DOHH2 (cell line): ENCODE measurements around the gene DRGX.

ENCODE experiments used
- H3F3A ChIP-seq: fragments of 200-600 bp; sonication (generic), shearing (Covaris generic); 2 replicates; pipeline ENCODE4 v1.6.0; 2016; ENCODE audit warnings: antibody characterized with exemption, mild to moderate bottlenecking; ENCODE audit not compliant: control insufficient read depth, insufficient read depth
- H3K27ac ChIP-seq: fragments of 200-600 bp; sonication (generic); 2 replicates; pipeline ENCODE4 v1.5.1; 2014; ENCODE audit warnings: low read depth, mild to moderate bottlenecking, low read length, moderate library complexity
- H3K27me3 ChIP-seq: fragments of 200-600 bp; sonication (generic); 2 replicates; pipeline ENCODE4 v1.6.1; 2014; ENCODE audit warnings: mild to moderate bottlenecking, low read length, mixed read lengths; ENCODE audit not compliant: control insufficient read depth
- H3K36me3 ChIP-seq: fragments of 200-600 bp; sonication (generic); 2 replicates; pipeline ENCODE4 v1.6.1; 2014; ENCODE audit warnings: mild to moderate bottlenecking, low read length, moderate library complexity, mixed read lengths; ENCODE audit not compliant: control insufficient read depth
- H3K4me1 ChIP-seq: fragments of 200-600 bp; sonication (generic); 2 replicates; pipeline ENCODE4 v1.6.1; 2014; ENCODE audit warnings: mild to moderate bottlenecking, low read length, mixed read lengths; ENCODE audit not compliant: control insufficient read depth
- H3K4me2 ChIP-seq: fragments of 200-600 bp; sonication (generic); 2 replicates; pipeline ENCODE4 v1.6.0; 2014; ENCODE audit warnings: mild to moderate bottlenecking, low read length, moderate library complexity
- H3K4me3 ChIP-seq: fragments of 200-600 bp; sonication (generic); 2 replicates; pipeline ENCODE4 v1.5.1; 2014; ENCODE audit warnings: mild to moderate bottlenecking, low read length, mixed read lengths
- H3K79me2 ChIP-seq: fragments of 200-600 bp; sonication (generic); 2 replicates; pipeline ENCODE4 v1.6.1; 2014; ENCODE audit warnings: mild to moderate bottlenecking, low read length, mixed read lengths; ENCODE audit not compliant: control insufficient read depth
- H3K9me2 ChIP-seq: fragments of 200-600 bp; sonication (generic); replicated peaks from 2 replicates; pipeline ENCODE4 v1.6.1; 2014; ENCODE audit warnings: mild to moderate bottlenecking, low read length, mixed read lengths; ENCODE audit not compliant: control insufficient read depth
- H3K9me3 ChIP-seq: fragments of 200-600 bp; sonication (generic); 2 replicates; pipeline ENCODE4 v1.6.1; 2014; ENCODE audit warnings: antibody characterized with exemption, low read length, mixed read lengths; ENCODE audit not compliant: control insufficient read depth, insufficient read depth
- H4K20me1 ChIP-seq: fragments of 200-600 bp; sonication (generic); 2 replicates; pipeline ENCODE4 v1.6.0; 2014; ENCODE audit warnings: low read depth, mild to moderate bottlenecking, antibody characterized with exemption, low read length, moderate library complexity; ENCODE audit not compliant: control insufficient read depth, insufficient read depth
- EZH2phosphoT487 ChIP-seq: fragments of 200-600 bp; sonication (generic); IDR thresholded peaks from 2 replicates; pipeline ENCODE4 v1.6.1; 2017; ENCODE audit warnings: borderline replicate concordance, mild to moderate bottlenecking, antibody characterized with exemption, low read length, moderate library complexity, mixed read lengths
- TF ChIP-seq, protein P1 (sequence below): fragments of 200-600 bp; sonication (generic); IDR thresholded peaks from one replicate; pipeline ENCODE4 v1.5.1; 2014; ENCODE audit warnings: antibody characterized with exemption, mild to moderate bottlenecking, low read depth, low read length; ENCODE audit not compliant: poor library complexity, severe bottlenecking

Gene DRGX

DNA sequence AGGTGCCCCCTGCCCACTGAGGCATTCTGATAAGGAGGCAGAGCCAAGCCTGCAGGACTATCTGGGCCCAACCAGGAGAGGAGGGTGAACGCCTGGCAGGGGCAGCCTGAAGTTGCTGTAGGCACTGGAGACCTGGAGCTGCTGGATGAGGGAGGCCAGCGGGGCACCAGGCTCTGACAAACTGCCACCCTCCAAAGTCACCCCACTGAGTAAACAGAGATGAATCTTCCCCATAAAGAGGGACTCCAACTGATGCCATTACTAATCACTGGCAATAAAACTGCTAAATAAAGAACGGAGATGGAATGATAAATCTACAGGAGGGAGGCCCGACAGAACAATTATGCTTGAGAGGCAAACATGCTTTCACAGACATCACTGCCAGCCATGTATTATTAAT, 44.2 kb downstream of the DRGX start:
- H3K9me3 ChIP-seq = no peaks in the 10 kb centered on the region
- H4K20me1 ChIP-seq = no peaks in the 10 kb centered on the region
- no peaks in the 10 kb centered on the region for H3K9me2 ChIP-seq
- no peak overlapping the region for H3K4me3 ChIP-seq
- H3K4me2 ChIP-seq = no peak overlapping the region
- no peaks in the 10 kb centered on the region for H3K27me3 ChIP-seq
- H3K79me2 ChIP-seq = no peaks in the 10 kb centered on the region
- H3K27ac ChIP-seq = no peak overlapping the region
- no peaks in the 10 kb centered on the region for H3F3A ChIP-seq
- TF ChIP-seq, protein P1, sequence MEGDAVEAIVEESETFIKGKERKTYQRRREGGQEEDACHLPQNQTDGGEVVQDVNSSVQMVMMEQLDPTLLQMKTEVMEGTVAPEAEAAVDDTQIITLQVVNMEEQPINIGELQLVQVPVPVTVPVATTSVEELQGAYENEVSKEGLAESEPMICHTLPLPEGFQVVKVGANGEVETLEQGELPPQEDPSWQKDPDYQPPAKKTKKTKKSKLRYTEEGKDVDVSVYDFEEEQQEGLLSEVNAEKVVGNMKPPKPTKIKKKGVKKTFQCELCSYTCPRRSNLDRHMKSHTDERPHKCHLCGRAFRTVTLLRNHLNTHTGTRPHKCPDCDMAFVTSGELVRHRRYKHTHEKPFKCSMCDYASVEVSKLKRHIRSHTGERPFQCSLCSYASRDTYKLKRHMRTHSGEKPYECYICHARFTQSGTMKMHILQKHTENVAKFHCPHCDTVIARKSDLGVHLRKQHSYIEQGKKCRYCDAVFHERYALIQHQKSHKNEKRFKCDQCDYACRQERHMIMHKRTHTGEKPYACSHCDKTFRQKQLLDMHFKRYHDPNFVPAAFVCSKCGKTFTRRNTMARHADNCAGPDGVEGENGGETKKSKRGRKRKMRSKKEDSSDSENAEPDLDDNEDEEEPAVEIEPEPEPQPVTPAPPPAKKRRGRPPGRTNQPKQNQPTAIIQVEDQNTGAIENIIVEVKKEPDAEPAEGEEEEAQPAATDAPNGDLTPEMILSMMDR = no peak
- no peak for TF ChIP-seq EZH2phosphoT487
- no peaks in the 10 kb centered on the region for H3K4me1 ChIP-seq
- H3K36me3 ChIP-seq = no peaks in the 10 kb centered on the region

DNA sequence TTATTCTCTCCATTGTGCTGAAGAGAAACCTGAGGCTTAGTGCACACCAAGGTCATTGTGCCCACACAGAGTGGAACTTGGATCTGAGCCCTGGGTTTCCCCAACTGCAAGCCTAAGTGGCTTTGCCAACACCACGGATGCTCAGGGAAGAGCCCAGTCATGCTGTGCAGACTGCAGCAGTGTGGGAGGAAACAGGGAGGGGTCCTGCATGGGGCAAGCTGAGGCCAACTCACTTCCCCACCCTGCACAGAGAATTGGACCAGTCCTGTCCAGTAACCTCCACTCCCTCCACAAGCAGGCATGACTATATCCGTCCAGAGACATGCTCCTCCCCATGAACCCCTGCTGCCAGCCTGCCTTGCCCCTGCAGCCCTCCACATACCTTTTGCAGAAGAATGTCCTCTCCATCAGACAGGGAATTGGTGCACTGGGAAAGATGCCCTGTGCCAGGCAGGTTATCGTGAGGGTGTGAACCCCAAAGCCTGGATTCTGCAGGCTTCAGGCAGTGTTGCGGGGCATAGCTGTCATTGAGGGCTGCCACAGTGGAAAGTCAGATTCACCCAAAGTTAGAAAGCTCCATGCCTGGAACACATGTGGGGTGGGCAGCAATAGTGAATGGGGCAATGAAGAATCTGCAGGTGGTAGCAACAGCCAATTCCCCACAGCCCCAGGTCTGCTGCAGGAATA, 44.9 kb downstream of the DRGX start:
- no peaks in the 10 kb centered on the region for H4K20me1 ChIP-seq
- H3F3A ChIP-seq = no peaks in the 10 kb centered on the region
- H3K9me3 ChIP-seq = no peaks in the 10 kb centered on the region
- no peak overlapping the region for H3K4me2 ChIP-seq
- TF ChIP-seq EZH2phosphoT487 = no peak
- TF ChIP-seq, protein P1 = no peak
- H3K27ac ChIP-seq = no peak overlapping the region
- no peaks in the 10 kb centered on the region for H3K79me2 ChIP-seq
- H3K4me3 ChIP-seq = no peak overlapping the region
- H3K27me3 ChIP-seq = no peaks in the 10 kb centered on the region
- H3K36me3 ChIP-seq = no peaks in the 10 kb centered on the region
- H3K9me2 ChIP-seq = no peaks in the 10 kb centered on the region
- no peaks in the 10 kb centered on the region for H3K4me1 ChIP-seq

DNA sequence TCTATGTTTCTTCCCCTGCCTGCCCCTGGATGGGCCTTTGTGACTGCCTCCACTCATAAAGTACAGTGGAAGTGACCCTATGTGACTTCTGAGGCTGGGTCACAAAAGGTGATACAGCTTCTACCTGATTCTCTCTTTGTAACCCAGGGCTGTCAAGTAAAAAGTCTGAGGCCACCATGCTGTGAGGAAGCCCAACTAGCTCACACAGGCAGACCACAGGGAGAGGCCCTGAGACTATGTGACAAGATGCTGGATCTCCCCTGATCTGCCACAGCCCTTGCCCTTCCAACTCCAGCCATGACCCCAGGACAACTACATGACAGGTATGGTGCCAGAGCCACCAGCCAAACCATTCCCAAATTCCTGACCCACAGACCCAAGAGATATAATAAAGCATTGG, 45.8 kb downstream of the DRGX start:
- no peaks in the 10 kb centered on the region for H3K27me3 ChIP-seq
- H3K79me2 ChIP-seq = no peaks in the 10 kb centered on the region
- H3K9me2 ChIP-seq = no peaks in the 10 kb centered on the region
- H3K9me3 ChIP-seq = no peaks in the 10 kb centered on the region
- H4K20me1 ChIP-seq = no peaks in the 10 kb centered on the region
- no peak for TF ChIP-seq EZH2phosphoT487
- TF ChIP-seq, protein P1 = no peak
- H3K4me3 ChIP-seq = no peak overlapping the region
- no peak overlapping the region for H3K27ac ChIP-seq
- no peaks in the 10 kb centered on the region for H3K36me3 ChIP-seq
- H3F3A ChIP-seq = no peaks in the 10 kb centered on the region
- H3K4me1 ChIP-seq = no peaks in the 10 kb centered on the region
- no peak overlapping the region for H3K4me2 ChIP-seq
